H4 (cell line): ENCODE results near the gene CGREF1. TPM values are rescaled to one million over a fixed set of nuclear protein-coding genes. Genes with fewer than 3 reads are reported as not detected.
"Not testable (repeated sequence)": the region's sequence is repeated elsewhere in the genome, so short reads cannot be mapped to it uniquely, and the experiment has no call there.

ENCODE experiments used
- DNase-seq: peaks from one replicate; pipeline ENCODE4 v3.0.0-alpha.2; 2015; ENCODE audit warnings: low spot score
- total RNA-seq: library from RNA; depleted of rRNA; stranded (reverse); fragments of >200 nt; shearing (Covaris generic); gene quantifications from 2 replicates; pipeline ENCODE4 v1.2.3, GENCODE V29; 2014

The CGREF1 gene
- total RNA-seq, 1 experiment from 2014 or later: 0.31 TPM

GRCh38 chr2:27137322-27137935 is 18.5 kb upstream of the CGREF1 start:
- no peak for DNase-seq

- no peak for DNase-seq
Measured at GRCh38 chr2:27136751-27137150, 17.8 kb upstream of the CGREF1 start.

- DNase-seq: no peak
Measured at GRCh38 chr2:27135478-27135955, 16.6 kb upstream of the CGREF1 start.

- DNase-seq: no peak
Measured at GRCh38 chr2:27134781-27135477, 16.0 kb upstream of the CGREF1 start.

- peak; percentile 82 for DNase-seq
Measured at GRCh38 chr2:27133905-27134780, 15.2 kb upstream of the CGREF1 start, which contains the start of gene PREB. TSS of gene PREB (minus strand) at chr2:27134636. CDS start at chr2:27134421, 215 bp downstream.

GRCh38 chr2:27133195-27133875 is 14.4 kb upstream of the CGREF1 start:
- no peak for DNase-seq

- no peak for DNase-seq
Measured at GRCh38 chr2:27131429-27131828, 12.5 kb upstream of the CGREF1 start.

GRCh38 chr2:27130396-27130795 is 11.5 kb upstream of the CGREF1 start:
- no peak for DNase-seq

GRCh38 chr2:27128668-27129571 is 10.0 kb upstream of the CGREF1 start:
- DNase-seq: no peak

- no peak for DNase-seq
Measured at GRCh38 chr2:27127883-27128667, 9.1 kb upstream of the CGREF1 start.

GRCh38 chr2:27126252-27126710 is 7.4 kb upstream of the CGREF1 start:
- DNase-seq: no peak

GRCh38 chr2:27125104-27125503 is 6.2 kb upstream of the CGREF1 start:
- no peak for DNase-seq

- DNase-seq: no peak
Measured at GRCh38 chr2:27123302-27124150, 4.6 kb upstream of the CGREF1 start, which contains the start of gene ABHD1. TSS of gene ABHD1 (plus strand) at chr2:27123815. CDS start at chr2:27123949, 134 bp downstream.

GRCh38 chr2:27122791-27123190 is 3.9 kb upstream of the CGREF1 start:
- no peak for DNase-seq

- DNase-seq: no peak
Measured at GRCh38 chr2:27121906-27122305, 3.0 kb upstream of the CGREF1 start.

- not testable (repeated sequence) for DNase-seq
Measured at GRCh38 chr2:27119330-27119670, 372 bp upstream of the CGREF1 start.

- DNase-seq: no peak
Measured at GRCh38 chr2:27117995-27118524, 868 bp downstream of the CGREF1 start.

- DNase-seq: no peak
Measured at GRCh38 chr2:27115519-27115918, 3.4 kb downstream of the CGREF1 start.
